DOHH2 (cell line): ENCODE results near the gene NLRP14.

Experiments used
- H3F3A ChIP-seq: fragments of 200-600 bp; sonication (generic), shearing (Covaris generic); 2 replicates; pipeline ENCODE4 v1.6.0; 2016; ENCODE audit warnings: antibody characterized with exemption, mild to moderate bottlenecking; ENCODE audit not compliant: control insufficient read depth, insufficient read depth
- H3K27ac ChIP-seq: fragments of 200-600 bp; sonication (generic); 2 replicates; pipeline ENCODE4 v1.5.1; 2014; ENCODE audit warnings: low read depth, mild to moderate bottlenecking, low read length, moderate library complexity
- H3K27me3 ChIP-seq: fragments of 200-600 bp; sonication (generic); 2 replicates; pipeline ENCODE4 v1.6.1; 2014; ENCODE audit warnings: mild to moderate bottlenecking, low read length, mixed read lengths; ENCODE audit not compliant: control insufficient read depth
- H3K36me3 ChIP-seq: fragments of 200-600 bp; sonication (generic); 2 replicates; pipeline ENCODE4 v1.6.1; 2014; ENCODE audit warnings: mild to moderate bottlenecking, low read length, moderate library complexity, mixed read lengths; ENCODE audit not compliant: control insufficient read depth
- H3K4me1 ChIP-seq: fragments of 200-600 bp; sonication (generic); 2 replicates; pipeline ENCODE4 v1.6.1; 2014; ENCODE audit warnings: mild to moderate bottlenecking, low read length, mixed read lengths; ENCODE audit not compliant: control insufficient read depth
- H3K4me2 ChIP-seq: fragments of 200-600 bp; sonication (generic); 2 replicates; pipeline ENCODE4 v1.6.0; 2014; ENCODE audit warnings: mild to moderate bottlenecking, low read length, moderate library complexity
- H3K4me3 ChIP-seq: fragments of 200-600 bp; sonication (generic); 2 replicates; pipeline ENCODE4 v1.5.1; 2014; ENCODE audit warnings: mild to moderate bottlenecking, low read length, mixed read lengths
- H3K79me2 ChIP-seq: fragments of 200-600 bp; sonication (generic); 2 replicates; pipeline ENCODE4 v1.6.1; 2014; ENCODE audit warnings: mild to moderate bottlenecking, low read length, mixed read lengths; ENCODE audit not compliant: control insufficient read depth
- H3K9me2 ChIP-seq: fragments of 200-600 bp; sonication (generic); replicated peaks from 2 replicates; pipeline ENCODE4 v1.6.1; 2014; ENCODE audit warnings: mild to moderate bottlenecking, low read length, mixed read lengths; ENCODE audit not compliant: control insufficient read depth
- H3K9me3 ChIP-seq: fragments of 200-600 bp; sonication (generic); 2 replicates; pipeline ENCODE4 v1.6.1; 2014; ENCODE audit warnings: antibody characterized with exemption, low read length, mixed read lengths; ENCODE audit not compliant: control insufficient read depth, insufficient read depth
- H4K20me1 ChIP-seq: fragments of 200-600 bp; sonication (generic); 2 replicates; pipeline ENCODE4 v1.6.0; 2014; ENCODE audit warnings: low read depth, mild to moderate bottlenecking, antibody characterized with exemption, low read length, moderate library complexity; ENCODE audit not compliant: control insufficient read depth, insufficient read depth
- CTCF ChIP-seq: fragments of 200-600 bp; sonication (generic); IDR thresholded peaks from one replicate; pipeline ENCODE4 v1.5.1; 2014; ENCODE audit warnings: antibody characterized with exemption, mild to moderate bottlenecking, low read depth, low read length; ENCODE audit not compliant: poor library complexity, severe bottlenecking
- EZH2phosphoT487 ChIP-seq: fragments of 200-600 bp; sonication (generic); IDR thresholded peaks from 2 replicates; pipeline ENCODE4 v1.6.1; 2017; ENCODE audit warnings: borderline replicate concordance, mild to moderate bottlenecking, antibody characterized with exemption, low read length, moderate library complexity, mixed read lengths

Gene NLRP14

DNA sequence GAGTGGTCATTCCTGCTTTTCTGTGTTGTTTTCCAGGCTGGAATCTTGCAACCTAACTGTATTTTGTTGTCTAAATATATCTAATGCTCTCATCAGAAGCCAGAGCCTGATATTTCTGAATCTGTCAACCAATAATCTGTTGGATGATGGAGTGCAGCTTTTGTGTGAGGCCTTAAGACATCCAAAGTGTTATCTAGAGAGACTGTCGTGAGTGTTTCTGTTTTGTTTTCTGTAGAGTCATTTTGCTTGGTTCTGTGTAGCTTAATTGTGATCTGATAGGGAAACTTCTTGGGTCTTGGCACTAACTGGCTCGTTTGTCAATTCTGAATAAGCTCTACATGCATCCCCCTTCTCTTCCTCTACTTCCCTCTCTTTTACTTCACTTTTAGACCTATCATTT lies 37.4 kb downstream of the NLRP14 start:
- H3K4me1 ChIP-seq: no peaks in the 10 kb centered on the region
- no peaks in the 10 kb centered on the region for H3K79me2 ChIP-seq
- no peaks in the 10 kb centered on the region for H3F3A ChIP-seq
- no peaks in the 10 kb centered on the region for H3K36me3 ChIP-seq
- H3K4me2 ChIP-seq: no peak overlapping the region
- no peaks in the 10 kb centered on the region for H3K9me3 ChIP-seq
- no peak for TF ChIP-seq CTCF
- no peak for TF ChIP-seq EZH2phosphoT487
- H3K27me3 ChIP-seq: no peaks in the 10 kb centered on the region
- no peaks in the 10 kb centered on the region for H4K20me1 ChIP-seq
- H3K27ac ChIP-seq: no peak overlapping the region
- H3K9me2 ChIP-seq: no peaks in the 10 kb centered on the region
- H3K4me3 ChIP-seq: no peak overlapping the region

GRCh38 chr11:7060868-7061267 lies 40.6 kb downstream of the NLRP14 start:
- H3K9me3 ChIP-seq: no peaks in the 10 kb centered on the region
- no peaks in the 10 kb centered on the region for H3K4me1 ChIP-seq
- H3F3A ChIP-seq: no peaks in the 10 kb centered on the region
- no peak overlapping the region for H3K27ac ChIP-seq
- H3K9me2 ChIP-seq: no peaks in the 10 kb centered on the region
- H3K27me3 ChIP-seq: no peaks in the 10 kb centered on the region
- no peaks in the 10 kb centered on the region for H3K36me3 ChIP-seq
- H3K4me2 ChIP-seq: no peak overlapping the region
- no peak overlapping the region for H3K4me3 ChIP-seq
- no peaks in the 10 kb centered on the region for H3K79me2 ChIP-seq
- no peak for TF ChIP-seq CTCF
- TF ChIP-seq EZH2phosphoT487: no peak
- H4K20me1 ChIP-seq: no peaks in the 10 kb centered on the region

DNA sequence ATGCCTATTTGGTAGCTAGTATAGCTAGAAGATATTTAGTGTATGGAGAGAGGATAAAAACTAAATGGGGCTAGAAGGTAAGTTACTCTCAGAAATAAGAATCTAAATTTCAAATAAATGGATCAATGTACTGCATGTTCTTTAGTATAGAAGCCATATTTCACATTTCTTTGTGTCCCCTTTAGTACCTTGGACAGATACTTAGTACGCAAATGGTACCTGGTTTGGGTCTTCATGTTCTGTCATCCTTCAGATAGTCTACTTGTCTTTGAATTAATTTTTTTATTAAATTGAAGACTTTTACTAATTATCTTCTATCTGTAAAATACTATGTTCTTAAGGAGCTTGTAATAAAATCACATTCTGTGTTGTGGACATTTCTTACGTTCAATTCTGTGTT lies 42.3 kb downstream of the NLRP14 start:
- Histone ChIP-seq H3K27me3 (no peaks in the 10 kb centered on the region), H3K9me3 (no peaks in the 10 kb centered on the region), H3F3A (no peaks in the 10 kb centered on the region), H3K4me2 (no peak overlapping the region), H3K4me1 (no peaks in the 10 kb centered on the region), H3K79me2 (no peaks in the 10 kb centered on the region), H3K27ac (no peak overlapping the region), H4K20me1 (no peaks in the 10 kb centered on the region), H3K36me3 (no peaks in the 10 kb centered on the region), H3K4me3 (no peak overlapping the region), H3K9me2 (no peaks in the 10 kb centered on the region)
- TF ChIP-seq CTCF: no peak
- TF ChIP-seq EZH2phosphoT487: no peak
